Neutrophil (primary cell): ENCODE results near the gene CCDC171.
A peak's percentile ranks its signal among the peaks of the same experiment; 100 is the strongest.

Source experiments
- H3K27ac ChIP-seq: fragments of 200-600 bp; sonication (generic); 2 replicates; pipeline ENCODE4 v1.5.1; 2016; ENCODE audit warnings: mild to moderate bottlenecking, moderate library complexity
- H3K27me3 ChIP-seq: fragments of 200-600 bp; sonication (generic); 2 replicates; pipeline ENCODE4 v1.6.0; 2016; ENCODE audit warnings: mild to moderate bottlenecking
- H3K36me3 ChIP-seq: fragments of 200-600 bp; sonication (generic); 2 replicates; pipeline ENCODE4 v1.5.1; 2017
- H3K4me1 ChIP-seq, 2 experiments: fragments of 200-600 bp in 1 of 2; sonication (generic) in 1 of 2; 1 replicate in 1 of 2; 2 replicates in 1 of 2; pipeline versions ENCODE4 v1.5.1 to v1.6.1; 2013 to 2016; ENCODE audit warnings: low read depth in 1 of 2, low read length in 1 of 2, mild to moderate bottlenecking in 1 of 2, moderate library complexity in 1 of 2; ENCODE audit not compliant: control insufficient read depth in 1 of 2, insufficient read depth in 1 of 2
- H3K4me3 ChIP-seq, 2 experiments: fragments of 200-600 bp in 1 of 2; sonication (generic) in 1 of 2; 1 replicate in 1 of 2; 2 replicates in 1 of 2; pipeline ENCODE4 v1.5.1; 2013 to 2016; ENCODE audit warnings: low read depth in 1 of 2, low read length in 1 of 2, mild to moderate bottlenecking in 1 of 2, moderate library complexity in 1 of 2
- H3K9me3 ChIP-seq: fragments of 200-600 bp; sonication (generic); 2 replicates; pipeline ENCODE4 v1.5.1; 2016
- TF ChIP-seq, protein P1 (sequence below): fragments of 200-600 bp; sonication (generic); IDR thresholded peaks from 2 replicates; pipeline ENCODE4 v1.5.1; 2016; ENCODE audit warnings: antibody characterized with exemption

Gene CCDC171

GRCh38 chr9:15542624-15543023 lies 10.2 kb upstream of the CCDC171 start:
- H3K27me3 ChIP-seq: no peaks in the 10 kb centered on the region
- TF ChIP-seq, protein P1, sequence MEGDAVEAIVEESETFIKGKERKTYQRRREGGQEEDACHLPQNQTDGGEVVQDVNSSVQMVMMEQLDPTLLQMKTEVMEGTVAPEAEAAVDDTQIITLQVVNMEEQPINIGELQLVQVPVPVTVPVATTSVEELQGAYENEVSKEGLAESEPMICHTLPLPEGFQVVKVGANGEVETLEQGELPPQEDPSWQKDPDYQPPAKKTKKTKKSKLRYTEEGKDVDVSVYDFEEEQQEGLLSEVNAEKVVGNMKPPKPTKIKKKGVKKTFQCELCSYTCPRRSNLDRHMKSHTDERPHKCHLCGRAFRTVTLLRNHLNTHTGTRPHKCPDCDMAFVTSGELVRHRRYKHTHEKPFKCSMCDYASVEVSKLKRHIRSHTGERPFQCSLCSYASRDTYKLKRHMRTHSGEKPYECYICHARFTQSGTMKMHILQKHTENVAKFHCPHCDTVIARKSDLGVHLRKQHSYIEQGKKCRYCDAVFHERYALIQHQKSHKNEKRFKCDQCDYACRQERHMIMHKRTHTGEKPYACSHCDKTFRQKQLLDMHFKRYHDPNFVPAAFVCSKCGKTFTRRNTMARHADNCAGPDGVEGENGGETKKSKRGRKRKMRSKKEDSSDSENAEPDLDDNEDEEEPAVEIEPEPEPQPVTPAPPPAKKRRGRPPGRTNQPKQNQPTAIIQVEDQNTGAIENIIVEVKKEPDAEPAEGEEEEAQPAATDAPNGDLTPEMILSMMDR: no peak
- no peaks in the 10 kb centered on the region for H3K9me3 ChIP-seq
- H3K36me3 ChIP-seq: no peaks in the 10 kb centered on the region
- H3K4me3 ChIP-seq: no peak overlapping the region
- H3K27ac ChIP-seq: peak overlapping the region; percentile 70
- peaks cover 17 to 19% of the 10 kb centered on the region in 2 experiments for H3K4me1 ChIP-seq

DNA sequence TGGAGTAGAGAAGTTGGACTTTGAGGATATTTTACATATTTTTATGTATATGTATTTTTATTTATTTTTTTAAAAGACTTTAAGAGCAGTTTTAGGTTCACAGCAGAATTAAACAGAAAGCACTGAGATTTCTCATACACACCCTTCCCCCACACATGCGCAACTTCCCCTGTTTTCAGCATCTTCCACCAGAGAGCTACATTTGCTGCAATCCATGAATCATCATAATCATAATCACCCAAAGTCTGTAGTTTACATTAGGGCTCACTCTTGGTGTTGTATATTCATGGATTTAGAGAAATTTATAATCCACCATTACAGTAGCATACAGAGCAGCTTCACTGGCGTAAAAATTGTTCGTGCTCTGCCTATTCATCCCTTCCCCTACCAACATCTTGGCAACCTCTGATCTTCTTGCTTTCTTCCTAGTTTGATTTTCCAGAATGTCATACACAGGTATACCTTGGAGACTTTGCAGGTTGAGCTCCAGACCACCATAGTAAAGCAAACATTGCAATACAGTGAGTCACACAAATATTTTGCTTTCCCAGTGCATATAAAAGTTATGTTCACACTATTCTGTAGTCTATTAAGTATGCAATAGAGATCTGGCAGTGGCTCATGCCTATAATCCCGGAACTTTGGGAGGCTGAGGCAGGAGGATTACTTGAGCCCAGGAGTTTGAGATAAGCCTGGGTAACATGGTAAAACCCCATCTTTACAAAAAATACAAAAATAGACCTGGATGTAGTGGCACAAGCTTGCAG lies 9.6 kb upstream of the CCDC171 start:
- Histone ChIP-seq H3K9me3 (no peaks in the 10 kb centered on the region), H3K36me3 (no peaks in the 10 kb centered on the region), H3K27me3 (no peaks in the 10 kb centered on the region), H3K27ac (peak overlapping the region; percentile 70), H3K4me1 (peaks cover 17 to 19% of the 10 kb centered on the region in 2 experiments), H3K4me3 (no peak overlapping the region)
- TF ChIP-seq, protein P1: no peak

DNA sequence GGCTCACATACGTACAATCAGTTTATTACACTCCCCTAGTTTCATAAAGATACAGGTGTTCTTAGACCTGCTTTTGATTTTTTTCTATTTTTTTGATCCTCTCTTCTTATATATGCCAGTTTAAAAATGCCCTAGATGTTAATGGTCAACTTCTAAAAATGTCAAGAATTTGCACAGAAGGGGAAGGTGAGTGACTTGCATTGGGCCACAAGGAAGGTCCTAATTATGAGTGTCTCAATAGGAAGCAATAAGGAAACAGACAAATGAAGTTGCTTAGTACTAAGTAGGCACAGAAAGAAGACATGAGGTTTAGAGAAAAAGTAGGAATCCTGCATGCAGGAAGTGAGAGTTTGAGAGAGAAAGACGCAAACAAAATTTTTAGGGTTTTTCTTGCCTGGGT lies 3.2 kb upstream of the CCDC171 start:
- H3K4me1 ChIP-seq: peaks cover 31 to 39% of the 10 kb centered on the region in 2 experiments
- no peak overlapping the region for H3K4me3 ChIP-seq
- no peaks in the 10 kb centered on the region for H3K9me3 ChIP-seq
- H3K27ac ChIP-seq: no peak overlapping the region
- H3K27me3 ChIP-seq: peaks cover 17% of the 10 kb centered on the region
- H3K36me3 ChIP-seq: no peaks in the 10 kb centered on the region
- TF ChIP-seq, protein P1: no peak

DNA sequence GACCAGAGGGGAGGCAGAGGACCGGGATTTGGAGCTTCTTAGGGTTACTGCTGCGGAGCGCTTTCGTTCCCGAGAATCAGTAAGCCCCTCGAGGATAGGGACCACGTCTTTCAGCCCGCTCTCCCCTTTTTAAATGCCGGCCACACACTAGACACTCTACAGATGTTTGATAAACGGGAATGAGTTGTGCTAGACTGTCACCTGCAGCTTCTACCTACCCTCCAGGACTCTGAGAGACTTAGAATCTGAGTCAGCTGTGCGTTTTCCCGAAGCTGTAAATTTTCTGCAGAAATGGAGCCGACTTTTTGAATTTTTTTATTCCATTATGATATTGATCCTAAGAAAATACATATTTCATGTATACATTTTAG lies 670 bp downstream of the CCDC171 start:
- peak overlapping the region; percentile 43 for H3K27ac ChIP-seq
- TF ChIP-seq, protein P1: no peak

DNA sequence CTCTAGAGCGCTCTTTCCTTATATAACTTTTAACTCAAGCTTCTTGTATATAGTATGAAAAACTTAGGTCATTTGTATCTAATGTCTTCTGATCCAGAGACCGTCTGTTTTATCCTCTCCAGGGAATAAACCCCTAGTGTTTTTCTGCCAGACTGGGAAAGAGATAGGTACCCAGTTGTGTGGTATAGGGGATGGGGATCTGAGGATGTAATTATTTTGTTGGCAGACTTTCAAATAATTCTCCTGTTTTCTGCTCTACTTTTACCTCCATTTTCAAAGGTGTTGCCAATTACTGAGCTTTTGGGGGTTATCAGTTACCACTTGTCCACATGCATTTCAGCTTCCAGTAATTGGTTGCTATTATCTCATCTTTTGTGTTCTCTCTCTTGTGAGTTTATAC lies 17.9 kb downstream of the CCDC171 start:
- H3K27me3 ChIP-seq: no peaks in the 10 kb centered on the region
- no peak overlapping the region for H3K4me3 ChIP-seq
- H3K27ac ChIP-seq: no peak overlapping the region
- H3K4me1 ChIP-seq: no peaks in the 10 kb centered on the region
- H3K9me3 ChIP-seq: no peaks in the 10 kb centered on the region
- no peaks in the 10 kb centered on the region for H3K36me3 ChIP-seq
- TF ChIP-seq, protein P1: no peak

More for the DNA sequence above, 670 bp downstream of the CCDC171 start:
- Histone ChIP-seq H3K27me3 (peaks cover 17% of the 10 kb centered on the region), H3K9me3 (no peaks in the 10 kb centered on the region), H3K4me3 (peak overlapping the region; percentile 71 to 85), H3K4me1 (peaks cover 31 to 39% of the 10 kb centered on the region in 2 experiments), H3K36me3 (no peaks in the 10 kb centered on the region)
